ENCODE measurements around the gene CLEC16A. TPM values are rescaled to one million over a fixed set of nuclear protein-coding genes. Genes with fewer than 3 reads are reported as not detected.

CLEC16A gene
- total RNA-seq, 1 experiment from 2014 or later: 8.0 TPM

GRCh38 chr16:11073407-11073999, 129.1 kb downstream of the CLEC16A start:
- in situ Hi-C loops (cut with HindIII; ENCODE audit: low pct_unique_long_range_greater_than_20kb, low sequenced_read_pairs): no loop called here
- DNase-seq (ENCODE audit: low read depth, low spot score): no peak

- in situ Hi-C loops (cut with HindIII; ENCODE audit: low pct_unique_long_range_greater_than_20kb, low sequenced_read_pairs): no loop called here
- DNase-seq (ENCODE audit: low read depth, low spot score): no peak
Observed at GRCh38 chr16:11074131-11074530, 129.8 kb downstream of the CLEC16A start.

- in situ Hi-C loops (cut with HindIII; ENCODE audit: low pct_unique_long_range_greater_than_20kb, low sequenced_read_pairs): no loop called here
- DNase-seq (ENCODE audit: low read depth, low spot score): no peak
Observed at GRCh38 chr16:11075163-11075562, 130.8 kb downstream of the CLEC16A start.

DNA sequence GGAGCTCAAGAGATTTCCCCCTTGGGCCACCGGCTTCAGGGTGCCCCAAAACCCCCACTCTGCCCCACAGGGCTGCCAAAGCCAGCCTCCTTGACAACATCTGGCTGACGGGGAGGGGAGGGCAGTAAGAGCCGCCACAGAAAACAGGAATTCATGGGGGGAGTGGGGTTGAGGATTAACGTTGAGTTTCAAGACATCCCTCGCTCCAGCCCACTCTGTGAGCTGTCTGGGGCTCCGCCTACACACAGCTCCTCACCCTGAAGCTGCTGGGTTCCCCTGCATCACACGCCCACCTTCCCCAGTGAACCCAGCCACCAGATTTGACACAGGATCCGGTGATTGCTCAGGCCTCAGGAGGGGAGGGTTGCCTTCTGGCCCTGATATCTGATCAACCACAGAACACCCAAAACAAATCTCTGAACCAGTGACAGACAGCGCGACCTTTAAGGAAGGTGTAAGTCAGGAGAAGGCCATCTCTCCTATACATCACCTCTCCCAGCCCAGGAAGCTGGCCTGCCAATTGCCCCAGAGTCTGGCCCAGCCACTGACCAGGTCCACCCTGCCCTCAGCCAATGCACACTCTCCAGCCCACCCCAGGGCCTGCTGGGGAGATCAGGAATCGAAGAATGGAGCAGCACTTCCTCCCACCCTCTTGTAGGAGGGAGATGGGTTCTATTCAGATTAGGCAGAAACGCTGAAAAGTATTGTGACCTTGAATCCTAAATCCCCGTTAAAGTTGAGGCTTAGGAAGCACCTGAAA, 132.1 kb downstream of the CLEC16A start:
- no peak for DNase-seq (ENCODE audit: low read depth, low spot score)
- in situ Hi-C loops (cut with HindIII; ENCODE audit: low pct_unique_long_range_greater_than_20kb, low sequenced_read_pairs): no loop called here

- in situ Hi-C loops (cut with HindIII; ENCODE audit: low pct_unique_long_range_greater_than_20kb, low sequenced_read_pairs): no loop called here
- no peak for DNase-seq (ENCODE audit: low read depth, low spot score)
Observed at GRCh38 chr16:11078812-11079459, 134.6 kb downstream of the CLEC16A start.

GRCh38 chr16:11079652-11080187, 135.4 kb downstream of the CLEC16A start:
- no peak for DNase-seq (ENCODE audit: low read depth, low spot score)
- in situ Hi-C loops (cut with HindIII; ENCODE audit: low pct_unique_long_range_greater_than_20kb, low sequenced_read_pairs): no loop called here

GRCh38 chr16:11080327-11080967, 136.1 kb downstream of the CLEC16A start:
- in situ Hi-C loops (cut with HindIII; ENCODE audit: low pct_unique_long_range_greater_than_20kb, low sequenced_read_pairs): no loop called here
- no peak for DNase-seq (ENCODE audit: low read depth, low spot score)

DNA sequence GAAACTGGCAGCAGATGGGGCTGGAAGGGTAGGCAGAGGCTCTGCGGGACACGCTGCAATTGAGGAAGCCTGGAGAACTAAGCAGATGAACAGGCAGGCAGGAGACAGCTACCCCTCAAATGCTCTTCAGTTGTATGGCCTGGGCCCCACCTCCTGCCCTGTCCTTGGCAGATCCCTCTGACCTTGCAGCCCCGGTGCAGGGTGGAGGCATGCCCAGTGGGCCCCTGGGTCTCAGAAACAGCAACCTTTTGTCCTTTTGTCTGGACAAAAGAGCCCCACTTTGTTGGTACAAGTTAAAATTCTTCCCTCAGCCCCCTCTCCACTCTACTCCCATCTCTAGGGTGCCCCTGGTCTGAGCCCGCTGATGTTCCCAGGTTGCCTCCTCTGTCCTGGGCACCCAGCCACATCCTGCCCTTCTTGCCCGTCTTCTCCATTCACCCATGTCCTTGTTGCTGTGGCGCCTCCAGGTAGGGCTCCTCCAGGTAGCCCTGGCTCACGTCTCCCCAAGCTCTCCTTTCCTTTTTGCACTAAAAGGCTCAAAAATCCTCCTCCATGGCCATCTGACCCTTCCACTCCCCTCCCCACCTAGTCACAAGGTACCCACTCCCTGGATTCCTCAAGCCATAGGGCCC, 136.8 kb downstream of the CLEC16A start:
- no peak for DNase-seq (ENCODE audit: low read depth, low spot score)
- in situ Hi-C loops (cut with HindIII; ENCODE audit: low pct_unique_long_range_greater_than_20kb, low sequenced_read_pairs): no loop called here

- in situ Hi-C loops (cut with HindIII; ENCODE audit: low pct_unique_long_range_greater_than_20kb, low sequenced_read_pairs): no loop called here
Observed at GRCh38 chr16:11082108-11082859, 137.9 kb downstream of the CLEC16A start.

DNA sequence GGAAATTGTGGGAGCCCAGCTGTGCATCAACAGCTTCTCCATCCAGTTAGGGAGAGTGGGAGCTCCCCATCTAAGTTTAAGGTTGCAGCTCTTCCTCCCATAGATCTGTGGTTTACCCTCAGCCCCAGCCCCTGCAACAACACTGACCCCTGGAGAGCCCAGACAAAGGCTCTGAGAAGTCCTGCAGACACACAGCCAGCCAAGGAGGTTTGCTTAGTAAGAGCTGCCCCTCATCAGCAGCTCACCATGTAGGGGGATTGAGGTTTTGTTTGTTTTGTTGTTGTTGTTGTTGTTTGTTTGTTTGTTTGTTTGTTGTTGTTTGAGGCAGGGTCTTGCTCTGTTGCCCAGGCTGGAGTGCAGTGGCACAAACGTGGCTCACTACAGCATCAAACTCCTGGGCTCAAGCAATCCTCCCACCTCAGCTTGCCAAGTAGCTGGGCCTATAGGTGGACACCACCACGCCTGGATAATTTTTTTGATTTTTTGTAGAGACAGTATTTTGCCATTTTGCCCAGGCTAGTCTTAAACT, 138.6 kb downstream of the CLEC16A start:
- DNase-seq (ENCODE audit: low read depth, low spot score): no peak

More at GRCh38 chr16:11082108-11082859, 137.9 kb downstream of the CLEC16A start:
- DNase-seq (ENCODE audit: low read depth, low spot score): no peak

GRCh38 chr16:11084484-11084875, 140.1 kb downstream of the CLEC16A start:
- no peak for DNase-seq (ENCODE audit: low read depth, low spot score)

More for the DNA sequence above, 138.6 kb downstream of the CLEC16A start:
- in situ Hi-C loops (cut with HindIII; ENCODE audit: low pct_unique_long_range_greater_than_20kb, low sequenced_read_pairs): no loop called here

DNA sequence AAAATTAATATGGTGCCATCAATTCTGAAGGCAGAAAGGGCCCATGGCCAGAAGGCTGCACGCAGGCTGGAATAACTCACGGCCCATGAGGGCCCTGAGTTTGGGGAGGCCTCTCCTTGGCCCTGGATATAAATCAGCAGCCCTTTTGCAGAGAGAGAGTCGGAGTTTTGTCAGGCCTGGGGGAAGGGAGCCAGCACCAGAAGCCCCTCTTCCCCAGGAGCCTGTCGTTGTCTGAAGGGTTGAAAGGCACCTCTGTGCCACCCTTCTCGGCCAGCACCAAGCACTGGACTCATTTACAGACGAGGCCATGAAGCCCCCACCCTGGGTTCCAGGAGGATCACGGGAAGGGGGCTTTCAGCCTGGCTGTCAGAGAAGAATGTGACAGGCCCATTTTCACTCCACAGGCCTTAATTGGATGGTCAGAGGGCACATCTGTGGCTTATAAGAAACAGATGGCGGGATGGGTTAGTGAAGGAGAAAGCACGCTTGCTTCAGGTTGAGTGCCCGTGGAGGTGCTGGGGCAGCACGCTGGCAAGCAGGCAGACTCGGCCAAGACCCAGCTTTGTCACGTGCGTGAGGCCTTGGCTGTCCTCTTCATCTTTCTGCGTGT, 140.6 kb downstream of the CLEC16A start:
- in situ Hi-C loops (cut with HindIII; ENCODE audit: low pct_unique_long_range_greater_than_20kb, low sequenced_read_pairs): no loop called here
- DNase-seq (ENCODE audit: low read depth, low spot score): no peak

More at GRCh38 chr16:11084484-11084875, 140.1 kb downstream of the CLEC16A start:
- in situ Hi-C loops (cut with HindIII; ENCODE audit: low pct_unique_long_range_greater_than_20kb, low sequenced_read_pairs): no loop called here

DNA sequence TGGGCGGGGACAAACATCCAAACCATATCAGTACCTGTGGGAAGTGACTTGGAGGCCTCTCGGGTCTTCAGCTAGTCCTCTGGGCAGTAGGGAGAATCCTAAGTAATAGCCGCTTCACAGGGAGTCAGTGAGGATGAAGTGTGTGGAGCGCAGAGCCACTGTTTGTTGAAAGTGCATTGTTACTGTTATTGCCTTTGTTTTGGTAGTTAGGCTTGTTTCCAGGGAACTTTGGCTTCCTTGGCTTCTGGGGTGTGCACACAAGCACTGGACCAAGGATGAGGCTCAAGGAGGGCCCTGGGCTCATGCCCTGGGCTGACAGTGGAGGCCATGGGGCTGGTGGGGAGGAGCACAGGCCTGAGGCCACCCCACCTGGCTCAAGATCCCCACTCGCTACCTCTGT, 141.6 kb downstream of the CLEC16A start:
- no peak for DNase-seq (ENCODE audit: low read depth, low spot score)
- in situ Hi-C loops (cut with HindIII; ENCODE audit: low pct_unique_long_range_greater_than_20kb, low sequenced_read_pairs): no loop called here

GRCh38 chr16:11087691-11088073, 143.3 kb downstream of the CLEC16A start:
- in situ Hi-C loops (cut with HindIII; ENCODE audit: low pct_unique_long_range_greater_than_20kb, low sequenced_read_pairs): no loop called here
- DNase-seq (ENCODE audit: low read depth, low spot score): no peak

DNA sequence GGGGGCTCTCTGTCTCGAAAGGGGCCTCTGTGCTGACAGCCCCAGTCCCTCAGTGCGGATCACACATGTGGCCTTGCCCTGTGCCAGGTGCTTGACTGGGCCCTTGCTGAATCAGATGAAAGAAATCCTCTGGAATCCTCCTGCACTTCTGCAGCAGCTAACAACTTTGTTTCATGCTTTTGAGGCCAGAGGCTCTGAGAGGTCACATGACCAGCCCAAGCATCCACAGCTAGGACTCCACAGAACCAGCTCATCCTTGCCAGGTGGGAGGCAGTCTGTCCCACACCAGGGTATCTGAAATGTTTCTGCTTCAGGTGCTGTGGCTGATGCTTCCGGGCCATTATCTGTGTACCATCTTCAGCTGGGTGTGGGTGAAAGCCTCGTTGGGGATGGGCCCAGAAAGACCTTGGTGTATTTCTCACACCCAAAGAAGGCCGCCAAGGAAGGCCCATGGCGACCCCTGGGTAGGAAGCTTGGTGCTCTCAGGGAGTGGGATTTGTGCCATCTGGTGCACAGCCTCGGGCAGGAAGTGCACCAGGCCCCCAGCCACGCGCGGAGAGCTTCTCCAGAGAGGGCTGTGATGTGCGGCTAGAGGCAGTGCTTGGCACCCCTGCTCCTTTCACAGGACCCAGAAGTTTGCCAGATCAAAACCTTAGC, 143.8 kb downstream of the CLEC16A start:
- in situ Hi-C loops (cut with HindIII; ENCODE audit: low pct_unique_long_range_greater_than_20kb, low sequenced_read_pairs): no loop called here
- DNase-seq (ENCODE audit: low read depth, low spot score): no peak

GRCh38 chr16:11088831-11089230, 144.5 kb downstream of the CLEC16A start:
- in situ Hi-C loops (cut with HindIII; ENCODE audit: low pct_unique_long_range_greater_than_20kb, low sequenced_read_pairs): no loop called here

More at GRCh38 chr16:11088831-11089230, 144.5 kb downstream of the CLEC16A start:
- DNase-seq (ENCODE audit: low read depth, low spot score): no peak
